ENCODE results near the gene UBE2E2.

The UBE2E2 gene

GRCh38 chr3:23288286-23288685 lies 85.2 kb downstream of the UBE2E2 start:
- no peak for ATAC-seq (ENCODE audit: insufficient read depth, low read depth)
- H3K4me2 ChIP-seq (ENCODE audit: insufficient read depth, low read length): no peak overlapping the region
- no peak overlapping the region for H3K4me3 ChIP-seq (ENCODE audit: low read depth in 1 of 2, low read length in 2 of 2)
- no peaks in the 10 kb centered on the region for H3K4me1 ChIP-seq (ENCODE audit: insufficient read depth, low read length)
- no peaks in the 10 kb centered on the region for H3K36me3 ChIP-seq (ENCODE audit: insufficient read depth, low read length)
- TF ChIP-seq EZH2 (IDR thresholded peaks at IDR 0.05; ENCODE audit: borderline replicate concordance, low read depth, low read length, severe bottlenecking): no peak
- TF ChIP-seq CTCF (IDR thresholded peaks at IDR 0.05; ENCODE audit: borderline replicate concordance, extremely low read depth, low read length, poor library complexity, severe bottlenecking): no peak
- H3K9me3 ChIP-seq (ENCODE audit: insufficient read depth, low read length, severe bottlenecking): no peaks in the 10 kb centered on the region
- no peaks in the 10 kb centered on the region for H4K20me1 ChIP-seq (ENCODE audit: insufficient read depth, low read length)
- no peak overlapping the region for H2AFZ ChIP-seq (ENCODE audit: low read depth, low read length)
- H3K27me3 ChIP-seq (ENCODE audit: insufficient read depth, low read length, poor library complexity): no peaks in the 10 kb centered on the region
- H3K27ac ChIP-seq (ENCODE audit: low read length): no peak overlapping the region
- no peaks in the 10 kb centered on the region for H3K79me2 ChIP-seq (ENCODE audit: insufficient read depth, low read length)
- no peak overlapping the region for H3K9ac ChIP-seq (ENCODE audit: low read depth, low read length)
- DNase-seq: no peak

- Histone ChIP-seq H3K27ac (ENCODE audit: low read length) (no peak overlapping the region), H2AFZ (ENCODE audit: low read depth, low read length) (no peak overlapping the region), H3K36me3 (ENCODE audit: insufficient read depth, low read length) (no peaks in the 10 kb centered on the region), H4K20me1 (ENCODE audit: insufficient read depth, low read length) (no peaks in the 10 kb centered on the region), H3K9ac (ENCODE audit: low read depth, low read length) (no peak overlapping the region), H3K4me1 (ENCODE audit: insufficient read depth, low read length) (no peaks in the 10 kb centered on the region), H3K9me3 (ENCODE audit: insufficient read depth, low read length, severe bottlenecking) (no peaks in the 10 kb centered on the region), H3K27me3 (ENCODE audit: insufficient read depth, low read length, poor library complexity) (no peaks in the 10 kb centered on the region), H3K4me3 (ENCODE audit: low read depth in 1 of 2, low read length in 2 of 2) (no peak overlapping the region), H3K4me2 (ENCODE audit: insufficient read depth, low read length) (no peak overlapping the region), H3K79me2 (ENCODE audit: insufficient read depth, low read length) (no peaks in the 10 kb centered on the region)
- TF ChIP-seq EZH2 (IDR thresholded peaks at IDR 0.05; ENCODE audit: borderline replicate concordance, low read depth, low read length, severe bottlenecking) (no peak), CTCF (IDR thresholded peaks at IDR 0.05; ENCODE audit: borderline replicate concordance, extremely low read depth, low read length, poor library complexity, severe bottlenecking) (no peak)
- DNase-seq (no peak), ATAC-seq (ENCODE audit: insufficient read depth, low read depth) (no peak)
Observed at GRCh38 chr3:23288715-23289114, 85.6 kb downstream of the UBE2E2 start.

- no peaks in the 10 kb centered on the region for H3K4me1 ChIP-seq (ENCODE audit: insufficient read depth, low read length)
- TF ChIP-seq CTCF (IDR thresholded peaks at IDR 0.05; ENCODE audit: borderline replicate concordance, extremely low read depth, low read length, poor library complexity, severe bottlenecking): no peak
- no peak for TF ChIP-seq EZH2 (IDR thresholded peaks at IDR 0.05; ENCODE audit: borderline replicate concordance, low read depth, low read length, severe bottlenecking)
- DNase-seq (no peak), ATAC-seq (ENCODE audit: insufficient read depth, low read depth) (no peak)
- H3K4me3 ChIP-seq (ENCODE audit: low read depth in 1 of 2, low read length in 2 of 2): no peak overlapping the region
- H2AFZ ChIP-seq (ENCODE audit: low read depth, low read length): no peak overlapping the region
- H3K79me2 ChIP-seq (ENCODE audit: insufficient read depth, low read length): no peaks in the 10 kb centered on the region
- no peak overlapping the region for H3K27ac ChIP-seq (ENCODE audit: low read length)
- H3K9ac ChIP-seq (ENCODE audit: low read depth, low read length): no peak overlapping the region
- no peaks in the 10 kb centered on the region for H3K9me3 ChIP-seq (ENCODE audit: insufficient read depth, low read length, severe bottlenecking)
- H3K27me3 ChIP-seq (ENCODE audit: insufficient read depth, low read length, poor library complexity): no peaks in the 10 kb centered on the region
- H4K20me1 ChIP-seq (ENCODE audit: insufficient read depth, low read length): no peaks in the 10 kb centered on the region
- H3K4me2 ChIP-seq (ENCODE audit: insufficient read depth, low read length): no peak overlapping the region
- no peaks in the 10 kb centered on the region for H3K36me3 ChIP-seq (ENCODE audit: insufficient read depth, low read length)
Observed at GRCh38 chr3:23292432-23292831, 89.3 kb downstream of the UBE2E2 start.
